ENCODE results near the gene NUP98. TPM values are rescaled to one million over a fixed set of nuclear protein-coding genes. Genes with fewer than 3 reads are reported as not detected.
"Not testable (repeated sequence)": the region's sequence is repeated elsewhere in the genome, so short reads cannot be mapped to it uniquely, and the experiment has no call there.

The NUP98 gene
- total and polyA plus RNA-seq, 4 donors: 10.9 to 75.0 (median 43.9) TPM

DNA sequence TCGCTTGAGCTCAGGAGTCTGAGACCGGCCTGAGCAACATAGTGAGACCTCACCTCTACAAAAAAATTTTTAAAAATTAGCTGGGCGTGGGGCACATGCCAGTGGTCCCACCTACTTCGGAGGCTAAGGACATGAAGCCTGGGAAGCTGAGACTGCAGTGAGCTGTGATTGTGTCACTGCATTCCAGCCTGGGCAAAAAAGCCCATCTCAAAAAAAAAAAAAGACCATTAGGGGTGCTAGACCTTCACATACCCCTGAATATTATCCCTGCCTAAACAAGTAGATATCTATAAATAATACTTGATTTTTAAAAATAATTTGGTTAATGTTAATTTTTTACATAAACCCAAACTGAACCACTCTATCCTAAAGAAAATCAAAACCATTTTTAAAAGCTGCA, 24.2 kb downstream of the NUP98 start:
- no peak overlapping the region for H3K27ac ChIP-seq (ENCODE audit: low read depth in 1 of 2, low read length in 2 of 2)
- H3K4me1 ChIP-seq (ENCODE audit: control insufficient read depth in 4 of 4, insufficient read depth in 4 of 4, low read length in 3 of 4): no peaks in the 10 kb centered on the region
- no peak for DNase-seq (ENCODE audit: low spot score)
- no peak overlapping the region for H3K4me3 ChIP-seq (ENCODE audit: low read depth in 1 of 3, low read length in 3 of 3)
- 96% methylated on average over 4 of the region's 4 CpGs for WGBS
- H3K27me3 ChIP-seq (ENCODE audit: control insufficient read depth in 4 of 4, insufficient read depth in 4 of 4, low read length in 3 of 4): no peaks in the 10 kb centered on the region
- H3K36me3 ChIP-seq (ENCODE audit: control insufficient read depth in 4 of 4, insufficient read depth in 3 of 4, low read depth in 1 of 4, low read length in 3 of 4): peaks cover 13 to 73% (median 56%) of the 10 kb centered on the region in 4 donors
- no peaks in the 10 kb centered on the region for H3K9me3 ChIP-seq (ENCODE audit: control insufficient read depth in 4 of 4, low read length in 3 of 4)
- TF ChIP-seq SP1 (IDR thresholded peaks at IDR 0.05): no peak
- TF ChIP-seq, protein P1, sequence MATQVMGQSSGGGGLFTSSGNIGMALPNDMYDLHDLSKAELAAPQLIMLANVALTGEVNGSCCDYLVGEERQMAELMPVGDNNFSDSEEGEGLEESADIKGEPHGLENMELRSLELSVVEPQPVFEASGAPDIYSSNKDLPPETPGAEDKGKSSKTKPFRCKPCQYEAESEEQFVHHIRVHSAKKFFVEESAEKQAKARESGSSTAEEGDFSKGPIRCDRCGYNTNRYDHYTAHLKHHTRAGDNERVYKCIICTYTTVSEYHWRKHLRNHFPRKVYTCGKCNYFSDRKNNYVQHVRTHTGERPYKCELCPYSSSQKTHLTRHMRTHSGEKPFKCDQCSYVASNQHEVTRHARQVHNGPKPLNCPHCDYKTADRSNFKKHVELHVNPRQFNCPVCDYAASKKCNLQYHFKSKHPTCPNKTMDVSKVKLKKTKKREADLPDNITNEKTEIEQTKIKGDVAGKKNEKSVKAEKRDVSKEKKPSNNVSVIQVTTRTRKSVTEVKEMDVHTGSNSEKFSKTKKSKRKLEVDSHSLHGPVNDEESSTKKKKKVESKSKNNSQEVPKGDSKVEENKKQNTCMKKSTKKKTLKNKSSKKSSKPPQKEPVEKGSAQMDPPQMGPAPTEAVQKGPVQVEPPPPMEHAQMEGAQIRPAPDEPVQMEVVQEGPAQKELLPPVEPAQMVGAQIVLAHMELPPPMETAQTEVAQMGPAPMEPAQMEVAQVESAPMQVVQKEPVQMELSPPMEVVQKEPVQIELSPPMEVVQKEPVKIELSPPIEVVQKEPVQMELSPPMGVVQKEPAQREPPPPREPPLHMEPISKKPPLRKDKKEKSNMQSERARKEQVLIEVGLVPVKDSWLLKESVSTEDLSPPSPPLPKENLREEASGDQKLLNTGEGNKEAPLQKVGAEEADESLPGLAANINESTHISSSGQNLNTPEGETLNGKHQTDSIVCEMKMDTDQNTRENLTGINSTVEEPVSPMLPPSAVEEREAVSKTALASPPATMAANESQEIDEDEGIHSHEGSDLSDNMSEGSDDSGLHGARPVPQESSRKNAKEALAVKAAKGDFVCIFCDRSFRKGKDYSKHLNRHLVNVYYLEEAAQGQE (IDR thresholded peaks at IDR 0.05): no peak
- TF ChIP-seq GABPA (IDR thresholded peaks at IDR 0.05 in 1 of 2, conservative IDR thresholded peaks at IDR 0.05 in 1 of 2): no peak
- TF ChIP-seq, protein P2, sequence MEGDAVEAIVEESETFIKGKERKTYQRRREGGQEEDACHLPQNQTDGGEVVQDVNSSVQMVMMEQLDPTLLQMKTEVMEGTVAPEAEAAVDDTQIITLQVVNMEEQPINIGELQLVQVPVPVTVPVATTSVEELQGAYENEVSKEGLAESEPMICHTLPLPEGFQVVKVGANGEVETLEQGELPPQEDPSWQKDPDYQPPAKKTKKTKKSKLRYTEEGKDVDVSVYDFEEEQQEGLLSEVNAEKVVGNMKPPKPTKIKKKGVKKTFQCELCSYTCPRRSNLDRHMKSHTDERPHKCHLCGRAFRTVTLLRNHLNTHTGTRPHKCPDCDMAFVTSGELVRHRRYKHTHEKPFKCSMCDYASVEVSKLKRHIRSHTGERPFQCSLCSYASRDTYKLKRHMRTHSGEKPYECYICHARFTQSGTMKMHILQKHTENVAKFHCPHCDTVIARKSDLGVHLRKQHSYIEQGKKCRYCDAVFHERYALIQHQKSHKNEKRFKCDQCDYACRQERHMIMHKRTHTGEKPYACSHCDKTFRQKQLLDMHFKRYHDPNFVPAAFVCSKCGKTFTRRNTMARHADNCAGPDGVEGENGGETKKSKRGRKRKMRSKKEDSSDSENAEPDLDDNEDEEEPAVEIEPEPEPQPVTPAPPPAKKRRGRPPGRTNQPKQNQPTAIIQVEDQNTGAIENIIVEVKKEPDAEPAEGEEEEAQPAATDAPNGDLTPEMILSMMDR (IDR thresholded peaks at IDR 0.05; ENCODE audit: low read depth, low read length, missing input control): no peak
- no peak for TF ChIP-seq RAD21 (IDR thresholded peaks at IDR 0.05)
- TF ChIP-seq YY1 (IDR thresholded peaks at IDR 0.05): no peak
- TF ChIP-seq EGR1 (IDR thresholded peaks at IDR 0.05; ENCODE audit: low read depth in 2 of 2): no peak
- TF ChIP-seq FOXA2 (IDR thresholded peaks at IDR 0.05): no peak
- no peak for TF ChIP-seq HNF4G (IDR thresholded peaks at IDR 0.05)
- TF ChIP-seq RXRA (IDR thresholded peaks at IDR 0.05): no peak
- TF ChIP-seq NR2F2 (IDR thresholded peaks at IDR 0.05): no peak
- no peak overlapping the region for H3K9ac ChIP-seq (ENCODE audit: low read depth in 1 of 2, low read length in 2 of 2)

DNA sequence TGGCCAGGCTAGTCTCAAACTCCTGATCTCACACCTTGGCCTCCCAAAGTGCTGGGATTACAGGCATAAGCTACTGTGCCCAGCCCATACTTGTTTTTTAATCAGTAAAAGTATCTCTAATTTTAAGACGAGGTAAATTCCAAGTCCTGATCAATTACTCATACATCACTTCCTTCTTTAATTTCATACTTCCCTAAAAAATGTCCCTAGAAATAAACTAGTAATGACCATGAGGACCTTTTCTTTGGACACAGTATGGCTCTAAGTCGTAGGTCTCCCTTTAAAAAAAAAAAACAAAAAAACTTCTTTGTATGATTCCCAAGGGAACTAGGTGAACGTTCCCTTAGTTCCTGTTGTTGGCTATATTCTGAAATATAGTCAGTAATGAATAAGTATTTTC, 29.8 kb downstream of the NUP98 start:
- Histone ChIP-seq H3K4me3 (ENCODE audit: low read depth in 1 of 3, low read length in 3 of 3) (no peak overlapping the region), H3K9me3 (ENCODE audit: control insufficient read depth in 4 of 4, low read length in 3 of 4) (no peaks in the 10 kb centered on the region), H3K27ac (ENCODE audit: low read depth in 1 of 2, low read length in 2 of 2) (no peak overlapping the region), H3K36me3 (ENCODE audit: control insufficient read depth in 4 of 4, insufficient read depth in 3 of 4, low read depth in 1 of 4, low read length in 3 of 4) (peaks cover 19 to 92% (median 63%) of the 10 kb centered on the region in 4 donors), H3K9ac (ENCODE audit: low read depth in 1 of 2, low read length in 2 of 2) (no peak overlapping the region), H3K27me3 (ENCODE audit: control insufficient read depth in 4 of 4, insufficient read depth in 4 of 4, low read length in 3 of 4) (no peaks in the 10 kb centered on the region), H3K4me1 (ENCODE audit: control insufficient read depth in 4 of 4, insufficient read depth in 4 of 4, low read length in 3 of 4) (no peaks in the 10 kb centered on the region)
- no peak for TF ChIP-seq EGR1 (IDR thresholded peaks at IDR 0.05; ENCODE audit: low read depth in 2 of 2)
- DNase-seq (ENCODE audit: low spot score): no peak
- WGBS: 90% methylated on average over 3 of the region's 3 CpGs

DNA sequence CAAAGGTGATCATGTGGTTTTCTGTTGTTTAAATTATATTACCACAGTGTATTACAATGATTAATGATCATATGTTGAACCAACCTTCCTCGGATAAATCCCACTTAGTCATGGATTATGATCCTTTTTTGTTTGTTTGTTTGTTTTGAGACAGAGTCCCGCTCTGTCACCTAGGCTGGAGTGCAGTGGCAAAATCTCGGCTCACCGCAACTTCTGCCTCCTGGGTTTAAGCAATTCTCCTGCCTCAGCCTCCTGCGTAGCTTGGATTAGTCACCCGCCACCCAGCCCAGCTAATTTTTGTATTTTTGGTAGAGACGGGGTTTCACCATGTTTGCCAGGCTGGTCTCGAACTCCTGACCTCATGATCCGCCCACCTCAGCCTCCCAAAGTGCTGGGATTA, 30.5 kb downstream of the NUP98 start:
- not testable (repeated sequence) for H3K9me3 ChIP-seq (ENCODE audit: control insufficient read depth in 4 of 4, low read length in 3 of 4); H3K27me3 ChIP-seq (ENCODE audit: control insufficient read depth in 4 of 4, insufficient read depth in 4 of 4, low read length in 3 of 4); H3K27ac ChIP-seq (ENCODE audit: low read depth in 1 of 2, low read length in 2 of 2); H3K9ac ChIP-seq (ENCODE audit: low read depth in 1 of 2, low read length in 2 of 2); H3K4me3 ChIP-seq (ENCODE audit: low read depth in 1 of 3, low read length in 3 of 3); DNase-seq (ENCODE audit: low spot score); H3K4me1 ChIP-seq (ENCODE audit: control insufficient read depth in 4 of 4, insufficient read depth in 4 of 4, low read length in 3 of 4)
- H3K36me3 ChIP-seq (ENCODE audit: control insufficient read depth in 4 of 4, insufficient read depth in 3 of 4, low read depth in 1 of 4, low read length in 3 of 4): peaks cover 19 to 92% (median 64%) of the 10 kb centered on the region in 4 donors
- WGBS: 93% methylated on average over 9 of the region's 9 CpGs
